Measurements from ENCODE around the gene PDGFRA.
"Not testable (repeated sequence)": the region's sequence is repeated elsewhere in the genome, so short reads cannot be mapped to it uniquely, and the experiment has no call there.

Gene PDGFRA

DNA sequence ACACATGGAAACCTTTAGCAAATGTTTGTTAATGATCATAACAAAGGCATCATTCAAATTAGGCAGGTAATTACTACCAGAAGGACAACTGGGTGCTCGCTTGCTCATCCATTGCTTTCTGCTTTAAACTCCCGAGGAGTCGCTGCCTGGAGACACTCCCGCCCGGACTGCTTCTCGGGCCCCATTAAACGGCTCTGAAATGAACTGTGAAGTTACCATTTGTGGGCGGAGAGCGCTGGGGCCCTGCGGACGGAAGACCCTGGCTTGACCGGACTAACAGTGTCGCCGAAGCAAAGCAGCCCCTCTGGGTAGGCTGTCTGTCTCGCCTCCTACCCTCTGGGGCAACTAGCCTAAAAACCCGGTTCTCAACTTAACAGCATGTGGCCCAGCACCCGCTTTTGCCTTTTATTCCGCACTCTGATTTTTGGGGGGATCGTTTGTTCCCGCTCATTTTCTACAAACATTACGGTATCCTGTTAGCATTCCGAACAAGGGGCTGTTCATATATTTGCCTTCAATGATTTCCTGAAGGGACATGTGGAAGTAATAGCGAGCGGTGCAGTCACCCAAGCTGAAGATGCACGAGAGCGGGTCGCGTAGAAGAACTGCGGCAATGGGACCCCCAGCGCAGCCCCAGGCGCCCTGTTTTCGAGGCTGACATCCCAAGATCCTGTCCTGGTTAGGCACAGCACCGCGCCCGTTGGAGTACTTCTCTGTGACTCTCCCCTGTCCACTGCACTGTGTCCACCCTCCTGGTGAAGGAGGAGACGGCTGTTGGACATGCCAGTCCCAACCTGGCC is 1.6 kb upstream of the PDGFRA start:
- DNase-seq (ENCODE audit: low read depth), result peak; percentile 75

DNA sequence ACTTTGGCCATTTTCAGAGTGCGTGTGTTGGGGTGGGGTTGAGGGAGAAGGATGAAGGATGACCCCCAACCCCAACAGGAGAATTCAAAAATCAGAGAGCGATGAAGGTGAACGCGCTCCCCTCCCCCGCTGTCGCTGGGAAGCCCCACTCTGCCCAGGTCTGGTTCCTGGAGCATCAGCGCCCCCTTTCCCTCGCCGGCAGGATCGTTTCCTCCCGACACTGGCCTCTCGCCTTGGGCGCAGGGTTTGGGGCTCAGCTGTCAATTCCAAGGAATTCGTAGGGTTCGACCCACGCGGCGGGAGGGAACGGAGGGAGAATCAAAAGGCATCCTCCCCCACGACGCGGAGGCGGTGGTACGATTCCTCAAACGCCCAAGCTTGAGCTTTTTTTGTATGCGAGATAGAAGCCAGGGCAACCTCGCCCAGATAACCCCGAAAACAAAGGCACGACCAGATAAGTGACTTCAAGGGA is 1.0 kb upstream of the PDGFRA start:
- DNase-seq (ENCODE audit: low read depth), result peak; percentile 84

DNA sequence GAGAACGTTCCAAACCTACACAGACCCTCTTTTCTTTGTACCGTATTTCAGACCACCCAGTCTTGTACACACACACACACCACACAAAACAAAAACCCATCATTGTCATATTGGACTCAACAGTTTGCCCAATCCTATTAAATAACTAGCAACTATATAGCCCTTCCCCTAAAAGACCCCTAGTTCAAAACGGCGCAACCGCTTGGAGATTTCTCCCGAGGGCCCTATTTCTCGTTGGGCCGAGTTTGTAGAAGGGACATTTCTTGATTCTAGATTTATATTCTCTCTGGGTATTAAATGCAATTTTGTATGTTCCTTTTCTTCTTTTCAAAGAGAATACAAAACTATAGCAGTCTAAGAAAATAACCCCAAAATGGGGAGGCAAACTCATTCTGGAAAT is 547 bp upstream of the PDGFRA start:
- DNase-seq (ENCODE audit: low read depth), result no peak

DNA sequence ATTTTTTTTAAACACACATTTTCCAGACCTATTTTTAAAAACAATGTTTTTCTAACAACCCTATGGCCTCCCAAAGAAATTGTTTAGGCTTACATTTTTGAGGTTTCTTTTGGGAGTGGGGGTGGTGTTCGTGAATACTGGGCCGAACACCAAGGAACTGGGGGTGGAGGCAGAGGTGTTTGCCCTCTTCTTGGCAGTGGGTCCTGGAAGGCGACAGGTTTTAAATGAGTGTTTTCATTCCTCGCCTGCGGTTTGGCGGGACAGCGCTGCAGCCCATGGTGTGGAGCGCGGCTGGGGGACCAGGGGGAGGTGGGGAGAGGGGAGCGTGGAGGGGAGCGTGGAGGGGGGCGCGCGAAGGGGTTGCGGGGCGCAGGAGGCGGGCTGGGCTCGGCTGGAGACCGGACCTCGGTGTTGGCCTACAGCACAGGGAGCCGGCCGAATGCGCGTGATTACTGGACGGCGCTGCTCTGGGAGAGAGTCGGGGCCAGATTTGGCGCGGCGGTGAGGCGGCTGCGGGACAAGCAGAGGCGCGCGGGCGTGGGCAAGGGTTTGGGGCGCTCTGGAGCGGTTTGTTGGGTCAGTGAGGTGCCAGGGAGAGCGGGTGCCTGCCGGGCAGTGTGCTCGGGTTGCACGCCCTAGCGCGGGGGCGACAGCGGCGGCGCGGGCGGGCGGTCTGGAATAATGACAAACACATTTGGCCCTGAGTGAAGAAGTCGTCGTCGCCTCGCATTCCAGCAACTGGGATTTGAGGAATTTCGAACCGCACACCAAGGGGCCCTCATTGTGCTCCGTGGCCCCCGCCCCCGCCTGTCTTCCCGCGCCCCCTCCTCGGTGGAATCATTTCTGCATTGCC is 764 bp downstream of the PDGFRA start:
- peak; percentile 62 for DNase-seq (ENCODE audit: low read depth)

DNA sequence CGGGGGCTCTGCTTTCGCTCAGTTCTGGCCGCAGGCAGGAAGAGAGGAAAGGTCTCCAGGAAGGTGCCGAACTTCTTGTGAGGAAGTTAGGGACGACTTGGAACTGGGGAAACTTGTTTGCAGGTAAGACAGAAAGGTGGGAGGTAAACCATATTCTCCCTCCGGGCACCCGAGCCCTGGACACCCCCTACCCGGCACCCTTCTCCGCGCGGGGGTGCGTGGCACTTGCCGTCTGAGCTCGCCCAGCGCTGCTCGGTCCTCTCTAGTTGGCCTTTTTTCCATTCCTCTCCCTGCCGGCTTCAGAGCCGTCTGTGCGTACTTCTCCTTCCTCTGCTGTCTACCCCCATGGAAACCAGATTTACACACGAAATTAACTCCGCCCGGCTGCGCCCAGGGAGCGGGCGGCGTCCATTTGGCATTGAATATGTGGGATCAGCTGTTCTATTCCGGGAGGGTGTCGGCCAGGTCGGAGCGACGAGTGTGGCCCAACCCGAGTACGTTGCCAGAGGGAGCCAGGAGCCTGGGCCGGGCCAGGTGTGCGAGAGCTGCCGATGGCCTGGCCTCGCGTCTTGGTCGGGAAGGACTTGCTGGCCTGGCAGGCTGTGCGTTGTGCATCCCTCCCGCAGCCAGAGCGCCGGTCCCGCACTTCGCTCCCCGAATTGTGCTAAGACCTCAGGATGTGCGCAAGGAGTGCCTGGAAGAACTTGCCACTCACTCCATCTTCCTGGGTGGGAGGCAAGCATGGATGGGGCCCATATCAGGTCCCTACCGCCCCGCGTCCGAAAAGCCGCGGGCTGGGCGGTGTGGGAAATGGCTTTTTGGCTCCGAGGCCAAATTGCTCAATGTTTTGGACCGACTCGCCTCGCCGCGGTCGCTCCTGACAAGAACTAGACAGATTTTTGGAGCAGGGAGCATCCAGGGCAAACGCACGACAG is 1.7 kb downstream of the PDGFRA start:
- peak; percentile 61 for DNase-seq (ENCODE audit: low read depth)

DNA sequence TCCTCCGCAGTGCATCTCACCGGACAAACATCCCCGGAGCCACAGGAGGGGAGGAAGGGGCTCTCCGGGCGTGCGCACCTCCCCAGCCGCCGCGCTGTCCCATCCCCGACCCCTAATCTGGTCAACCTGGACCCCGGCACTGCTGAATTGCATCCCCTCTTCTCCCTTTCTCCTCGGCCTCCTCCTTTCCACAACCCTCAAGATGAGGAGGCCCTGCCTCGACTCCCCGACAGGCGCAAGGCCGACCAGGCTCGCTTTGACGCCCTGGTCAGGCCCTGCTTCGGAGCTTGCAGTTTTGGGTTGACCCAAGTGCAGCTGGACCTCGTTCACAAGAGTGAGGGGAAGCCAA is 2.3 kb downstream of the PDGFRA start:
- no peak for DNase-seq (ENCODE audit: low read depth)

DNA sequence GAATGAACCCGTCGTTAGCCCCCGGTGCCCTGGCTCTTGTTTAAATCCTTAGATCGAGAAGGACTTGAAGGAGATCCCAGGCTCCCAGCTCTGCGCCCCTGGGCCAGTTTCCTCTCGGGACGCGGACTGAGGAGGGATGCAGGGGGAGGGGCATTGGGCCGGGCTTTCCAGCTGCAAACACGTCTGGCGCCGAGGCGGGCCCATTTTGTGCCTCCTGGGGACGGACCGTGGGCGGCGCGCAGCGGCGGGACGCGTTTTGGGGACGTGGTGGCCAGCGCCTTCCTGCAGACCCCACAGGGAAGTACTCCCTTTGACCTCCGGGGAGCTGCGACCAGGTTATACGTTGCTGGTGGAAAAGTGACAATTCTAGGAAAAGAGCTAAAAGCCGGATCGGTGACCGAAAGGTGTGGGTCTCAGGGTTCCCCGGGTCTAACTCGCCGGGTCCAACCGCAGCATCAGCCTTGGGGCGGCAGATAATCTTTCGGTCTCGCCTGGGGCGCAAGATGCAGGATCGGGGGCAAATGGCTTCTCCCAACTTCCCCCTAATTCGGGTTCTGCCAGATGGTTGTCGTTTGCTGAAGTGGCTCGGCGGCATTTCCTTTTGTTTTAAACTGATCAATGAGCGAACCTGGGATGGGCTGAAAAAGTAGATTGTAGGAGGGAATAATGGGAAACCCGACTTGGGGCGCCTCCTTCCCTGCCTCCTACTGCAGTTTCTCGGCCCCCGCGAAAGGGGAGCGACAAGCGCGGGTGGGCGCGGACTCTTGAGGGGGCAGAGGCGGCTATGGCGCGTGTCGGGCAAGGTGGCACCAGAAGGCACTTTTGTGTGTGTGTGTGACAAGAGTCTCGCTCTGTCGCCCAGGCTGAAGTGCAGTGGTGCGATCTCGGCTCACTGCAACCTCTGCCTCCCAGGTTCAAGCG is 2.9 kb downstream of the PDGFRA start:
- peak; percentile 56 for DNase-seq (ENCODE audit: low read depth)

DNA sequence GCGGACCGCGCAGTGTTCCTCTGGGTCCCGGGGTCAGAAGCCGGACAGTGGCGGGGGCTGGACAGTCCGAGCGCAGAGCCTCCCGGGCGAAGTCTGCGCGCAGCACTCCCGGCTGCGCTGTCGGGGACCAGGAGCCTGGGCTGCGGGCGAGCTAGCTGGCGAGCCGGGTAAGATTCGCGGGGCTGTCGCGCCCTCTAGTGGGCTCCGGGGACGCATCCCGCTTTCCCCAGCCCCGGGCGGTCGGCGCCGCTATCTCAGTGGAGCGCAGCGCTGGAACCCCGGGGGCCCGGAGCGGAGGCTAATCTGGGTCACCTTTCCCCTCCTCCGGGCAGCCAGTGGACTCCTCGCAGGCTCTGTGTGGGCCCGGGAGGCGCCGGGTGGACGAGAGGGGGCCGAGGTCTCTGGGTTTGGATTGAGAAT is 4.2 kb downstream of the PDGFRA start:
- DNase-seq (ENCODE audit: low read depth), result peak; percentile 91

DNA sequence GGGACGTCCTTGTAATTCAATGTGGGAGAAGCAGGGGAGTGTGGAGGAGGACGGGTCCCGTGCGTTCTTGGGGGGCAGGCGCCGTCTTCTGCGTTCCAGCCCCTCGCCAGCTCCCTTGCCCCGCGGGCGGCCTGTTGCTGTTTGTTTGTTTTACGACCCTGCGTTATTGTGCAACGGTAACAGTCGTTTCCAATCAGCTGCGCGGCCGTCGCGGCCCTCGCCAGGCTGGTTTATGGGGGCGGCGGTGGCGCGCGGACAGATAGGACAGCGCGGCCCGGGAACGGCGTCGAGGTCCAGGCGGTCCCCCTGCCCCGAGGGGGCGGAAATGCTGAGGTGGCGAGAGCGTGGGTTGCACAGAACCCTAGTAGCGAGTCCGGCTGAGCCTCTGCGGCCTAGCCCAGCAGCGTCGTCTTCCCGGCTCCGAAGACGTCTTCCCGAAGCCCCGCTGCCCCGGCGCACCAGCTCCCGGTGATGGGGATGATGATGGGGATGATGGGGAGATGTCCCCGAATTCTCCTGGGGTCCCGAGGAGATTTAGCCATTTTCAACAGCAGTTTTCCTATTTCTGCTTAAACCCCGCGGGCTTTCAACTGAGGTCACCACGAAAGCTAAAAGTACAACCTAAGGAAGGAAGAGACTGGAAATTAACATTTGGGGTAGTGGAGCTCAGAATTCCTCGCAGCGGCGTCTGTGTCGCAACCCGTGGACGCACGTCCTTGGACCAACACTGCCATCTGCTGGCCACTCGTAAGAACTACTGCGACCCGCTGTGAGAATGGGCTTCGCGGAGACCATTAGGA is 4.8 kb downstream of the PDGFRA start:
- DNase-seq (ENCODE audit: low read depth), result peak; percentile 84

DNA sequence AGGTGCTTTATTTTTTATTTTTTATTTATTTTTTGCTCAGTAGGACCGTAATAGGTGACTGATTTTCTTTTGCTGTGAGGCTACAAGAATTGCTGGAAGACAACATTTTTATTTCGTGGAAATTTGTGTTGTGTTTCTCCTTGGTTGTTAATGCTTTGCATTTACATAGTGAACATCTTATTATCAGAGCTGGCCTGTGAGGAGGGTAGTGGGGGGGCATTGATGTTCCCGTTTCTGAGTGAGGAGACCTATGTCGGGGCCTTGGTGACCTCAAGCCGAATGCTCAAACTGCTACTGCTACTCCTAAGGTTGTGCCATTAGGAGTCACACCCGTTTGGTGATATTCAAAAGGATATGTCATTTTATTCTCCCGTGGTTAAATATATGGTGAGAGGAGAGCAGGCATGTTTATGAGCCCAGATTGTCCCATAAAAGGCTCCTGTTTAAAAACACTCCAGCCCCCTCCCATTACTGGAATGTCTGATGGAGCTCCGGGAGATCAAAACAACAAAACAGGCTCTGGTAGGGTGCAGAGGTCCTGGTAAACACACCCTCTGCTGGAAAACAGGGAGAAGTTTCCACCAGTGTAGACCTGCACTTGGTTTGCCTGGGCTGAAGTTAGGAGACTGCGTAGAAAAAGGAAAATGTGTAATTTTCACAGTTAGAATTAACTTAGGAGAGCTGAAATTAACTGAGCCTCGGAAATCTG is 5.6 kb downstream of the PDGFRA start:
- DNase-seq (ENCODE audit: low read depth), result peak; percentile 20

DNA sequence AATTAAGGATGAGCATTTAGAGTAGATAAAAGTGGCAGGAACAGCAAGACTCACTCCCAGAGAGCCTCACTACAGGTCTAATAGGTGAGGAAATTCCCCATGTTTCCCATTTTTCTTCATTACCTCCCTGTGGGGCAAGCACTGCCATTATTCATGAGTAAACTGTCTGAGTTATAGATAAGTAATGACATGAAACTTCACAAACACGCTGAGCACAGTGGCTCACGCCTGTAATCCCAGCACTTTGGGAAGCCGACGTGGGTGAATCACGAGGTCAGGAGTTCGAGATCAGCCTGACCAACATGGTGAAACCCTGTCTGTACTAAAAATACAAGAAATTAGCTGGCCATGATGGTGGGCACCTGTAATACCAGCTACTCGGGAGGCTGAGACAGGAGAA is 7.2 kb downstream of the PDGFRA start:
- DNase-seq (ENCODE audit: low read depth), result peak; percentile 62

DNA sequence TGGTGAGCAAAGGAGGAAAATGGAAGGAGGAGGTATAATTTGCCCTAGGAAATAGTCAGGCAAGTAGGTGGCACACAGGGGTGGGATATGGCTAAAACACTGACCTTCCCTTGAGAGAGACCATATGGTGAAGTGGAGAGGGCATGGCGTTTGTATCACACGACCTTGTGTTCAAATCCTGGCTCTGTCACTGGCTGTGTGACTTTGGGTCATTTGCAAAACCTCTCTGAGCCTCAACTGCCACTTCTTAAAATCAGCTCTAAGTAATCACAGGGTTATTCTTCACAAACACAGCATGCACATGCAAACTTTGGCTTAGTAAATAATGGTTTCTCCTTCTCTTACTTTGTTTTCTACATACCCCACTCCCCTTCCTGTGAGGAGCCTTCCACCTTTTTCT is 8.7 kb downstream of the PDGFRA start:
- no peak for DNase-seq (ENCODE audit: low read depth)

DNA sequence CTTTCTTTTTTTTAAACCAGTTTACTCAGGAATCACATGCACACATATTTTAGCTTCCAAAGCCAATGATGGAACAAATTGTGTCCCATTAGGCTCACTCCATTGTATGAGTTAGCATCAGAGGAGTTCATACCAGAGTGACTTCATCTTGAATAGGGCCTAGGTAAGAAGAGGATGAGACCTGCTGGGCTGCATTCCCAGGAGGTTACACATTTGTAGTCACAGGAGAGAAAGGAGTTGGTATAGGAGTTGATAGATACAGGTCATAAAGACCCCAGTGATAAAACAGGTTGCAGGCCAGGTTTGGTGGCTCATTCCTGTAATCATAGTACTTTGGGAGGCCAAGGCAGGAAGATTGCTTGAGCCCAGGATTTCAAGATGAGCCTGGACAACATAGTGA is 9.3 kb downstream of the PDGFRA start:
- DNase-seq (ENCODE audit: low read depth), result no peak

DNA sequence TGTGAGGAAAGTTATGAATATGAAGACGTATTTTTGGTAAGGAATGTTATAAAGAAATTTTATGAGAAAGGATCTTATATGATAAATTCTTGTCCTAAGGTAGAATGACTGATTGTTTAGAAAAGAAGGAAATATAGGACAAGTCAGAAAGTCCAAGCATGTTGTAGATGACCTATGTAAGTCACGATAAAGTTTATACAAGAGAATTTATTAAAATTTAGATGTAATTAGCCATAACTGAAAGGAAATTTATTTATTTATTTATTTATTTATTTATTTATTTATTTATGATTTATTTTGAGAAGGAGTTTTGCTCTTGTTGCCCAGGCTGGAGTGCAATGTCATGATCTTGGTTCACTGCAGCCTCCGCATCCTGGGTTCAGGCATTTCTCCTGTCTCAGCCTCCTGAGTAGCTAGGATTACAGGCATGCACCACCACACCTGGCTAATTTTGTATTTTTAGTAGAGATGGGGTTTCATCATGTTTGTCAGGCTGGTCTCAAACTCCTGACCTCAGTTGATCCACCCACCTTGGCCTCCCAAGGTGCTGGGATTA is 12.3 kb downstream of the PDGFRA start:
- DNase-seq (ENCODE audit: low read depth), result not testable (repeated sequence)

DNA sequence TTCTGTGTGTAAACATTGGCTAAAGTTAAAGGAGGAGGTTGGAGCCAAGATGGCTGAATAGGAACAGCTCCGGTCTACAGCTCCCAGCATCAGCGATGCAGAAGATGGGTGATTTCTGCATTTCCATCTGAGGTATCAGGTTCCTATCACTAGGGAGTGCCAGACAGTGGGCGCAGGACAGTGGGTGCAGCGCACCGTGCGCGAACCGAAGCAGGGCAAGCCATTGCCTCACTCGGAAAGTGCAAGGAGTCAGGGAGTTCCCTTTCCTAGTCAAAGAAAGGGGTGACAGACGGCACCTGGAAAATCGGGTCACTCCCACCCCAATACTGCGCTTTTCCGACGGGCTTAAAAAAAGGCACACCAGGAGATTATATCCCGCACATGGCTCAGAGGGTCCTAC is 14.4 kb downstream of the PDGFRA start:
- not testable (repeated sequence) for DNase-seq (ENCODE audit: low read depth)

DNA sequence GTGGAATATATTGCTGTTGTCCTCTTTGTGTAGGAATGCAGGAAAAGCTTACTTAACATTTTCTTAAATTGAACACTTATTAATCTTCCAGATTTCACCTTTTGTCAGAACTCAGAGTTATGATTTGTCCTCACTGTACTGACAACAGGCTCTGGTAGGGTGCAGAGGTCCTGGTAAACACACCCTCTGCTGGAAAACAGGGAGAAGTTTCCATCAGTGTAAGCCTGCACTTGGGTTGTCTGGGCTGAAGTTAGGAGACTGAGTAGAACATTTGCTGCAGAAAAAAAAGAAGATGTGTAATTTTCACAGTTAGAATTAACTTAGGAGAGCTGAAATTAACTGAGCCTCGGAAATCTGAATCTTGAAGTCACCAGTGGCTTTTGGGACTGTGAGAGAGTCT is 23.2 kb downstream of the PDGFRA start:
- not testable (repeated sequence) for DNase-seq (ENCODE audit: low read depth)

DNA sequence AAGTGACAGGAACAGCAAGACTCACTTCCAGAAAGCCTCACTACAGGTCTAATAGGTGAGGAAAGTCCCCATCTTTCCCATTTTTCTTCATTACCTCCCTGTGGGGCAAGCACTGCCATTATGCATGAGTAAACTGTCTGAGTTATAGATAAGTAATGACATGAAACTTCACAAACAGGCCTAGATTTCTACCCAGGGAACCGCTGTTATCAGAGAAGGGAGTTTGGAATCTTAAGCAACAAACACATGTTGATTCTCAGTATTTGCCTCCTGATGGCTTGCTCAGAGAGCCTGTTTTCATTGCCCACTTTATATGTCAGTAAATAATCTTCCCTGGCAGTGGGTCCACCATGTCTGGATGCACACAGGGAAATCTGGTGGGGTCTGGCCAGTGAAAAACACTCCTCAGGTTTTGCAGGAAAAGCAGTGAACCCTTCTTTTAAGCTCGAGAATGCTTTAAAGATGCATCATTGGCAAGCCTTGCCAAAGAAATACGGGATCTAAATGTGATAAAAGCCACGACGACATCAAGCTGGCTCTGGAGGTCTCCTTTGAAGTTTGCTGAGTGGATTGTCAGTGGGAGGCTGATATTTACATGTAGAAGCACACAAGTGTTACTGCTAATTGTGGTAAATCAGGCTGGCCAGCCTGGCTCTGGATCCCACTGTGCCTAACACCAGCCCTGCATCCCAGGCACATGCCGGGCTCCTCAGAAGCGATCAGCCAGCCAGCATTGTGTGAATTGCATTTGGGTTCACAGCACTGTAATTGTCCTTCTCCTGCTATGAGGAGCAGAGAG is 25.2 kb downstream of the PDGFRA start:
- no peak for DNase-seq (ENCODE audit: low read depth)

DNA sequence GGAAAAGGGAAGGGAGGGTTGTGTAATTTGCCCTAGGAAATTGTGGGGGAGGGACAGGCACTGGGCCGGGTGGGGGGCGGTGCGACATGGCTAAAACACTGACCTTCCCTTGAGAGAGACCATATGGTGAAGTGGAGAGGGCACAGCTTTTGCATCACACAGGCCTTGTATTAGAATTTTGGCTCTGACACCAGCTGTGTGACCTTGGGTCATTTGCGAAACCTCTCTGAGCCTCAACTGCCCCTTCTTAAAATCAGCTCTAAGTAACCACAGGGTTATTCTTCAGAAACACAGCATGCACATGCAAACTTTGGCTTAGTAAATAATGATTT is 25.8 kb downstream of the PDGFRA start:
- no peak for DNase-seq (ENCODE audit: low read depth)

Data from iris pigment epithelial cell (primary cell).